AG09319 (cell line): Measurements from ENCODE around the gene ZBTB7C.

ENCODE experiments used
- DNase-seq: peaks from one replicate; pipeline ENCODE4 v3.0.0-alpha.2; 2010; ENCODE audit warnings: low read depth; ENCODE audit errors: extremely low read depth
- CTCF ChIP-seq: IDR thresholded peaks from 2 replicates; pipeline ENCODE4 v1.5.1; 2011; ENCODE audit warnings: low read depth, mild to moderate bottlenecking, inconsistent platforms, low read length, moderate library complexity

The ZBTB7C gene

GRCh38 chr18:48351216-48352050 lies 57.8 kb downstream of the ZBTB7C start:
- no peak for DNase-seq
- TF ChIP-seq CTCF = no peak

- TF ChIP-seq CTCF = no peak
- no peak for DNase-seq
These were observed 60.4 kb downstream of the ZBTB7C start for GRCh38 chr18:48348739-48349138.

- DNase-seq = no peak
- no peak for TF ChIP-seq CTCF
These were observed 61.3 kb downstream of the ZBTB7C start for GRCh38 chr18:48347756-48348326.

- peak; percentile 47 for TF ChIP-seq CTCF
- DNase-seq = no peak
These were observed 63.6 kb downstream of the ZBTB7C start for GRCh38 chr18:48345596-48345995.

- TF ChIP-seq CTCF = no peak
These were observed 66.6 kb downstream of the ZBTB7C start for GRCh38 chr18:48342581-48342980.

GRCh38 chr18:48342125-48342524 lies 67.1 kb downstream of the ZBTB7C start:
- no peak for TF ChIP-seq CTCF
- DNase-seq = no peak

More at GRCh38 chr18:48342581-48342980, 66.6 kb downstream of the ZBTB7C start:
- DNase-seq = no peak

GRCh38 chr18:48340560-48340959 lies 68.6 kb downstream of the ZBTB7C start:
- DNase-seq = no peak
- no peak for TF ChIP-seq CTCF
